Activated CD8-positive, alpha-beta T cell treated with anti-CD3 and anti-CD28 coated beads for 36 hours (primary cell): ENCODE measurements around the gene KAT2B. TPM values are rescaled to one million over a fixed set of nuclear protein-coding genes. Genes with fewer than 3 reads are reported as not detected.
A peak's percentile ranks its signal among the peaks of the same experiment; 100 is the strongest.

Experiments
- ATAC-seq: fragments of 200-7000 bp; cut with Tn5 transposase; one replicate; pipeline ENCODE4 v1.10.0; 2021; ENCODE audit warnings: mild to moderate bottlenecking, moderate library complexity
- CTCF ChIA-PET: fragments of 350-600 bp; sonication (Branson Sonifier 250); formaldehyde crosslinking; loops from one replicate; lab custom pipeline; 2021; ENCODE audit warnings: antibody characterized with exemption; lab: Charles Lee
- POLR2A ChIA-PET: fragments of 350-600 bp; sonication (Branson Sonifier 250); formaldehyde crosslinking; loops from one replicate; lab custom pipeline; 2021; ENCODE audit warnings: antibody characterized with exemption; lab: Charles Lee
- DNase-seq: peaks from one replicate; pipeline ENCODE4 v3.0.0-alpha.2; 2020
- H3K27ac Mint-ChIP-seq: one replicate; pipeline ENCODE4 v1.8.0; 2021; ENCODE audit warnings: mild to moderate bottlenecking, mixed read lengths
- H3K27me3 Mint-ChIP-seq: one replicate; pipeline ENCODE4 v1.8.0; 2021; ENCODE audit warnings: mixed read lengths
- H3K36me3 Mint-ChIP-seq: one replicate; pipeline ENCODE4 v1.8.0; 2021; ENCODE audit warnings: low read depth, mixed read lengths
- H3K4me1 Mint-ChIP-seq: one replicate; pipeline ENCODE4 v1.8.0; 2021; ENCODE audit warnings: low read depth, mixed read lengths
- H3K4me3 Mint-ChIP-seq: one replicate; pipeline ENCODE4 v1.8.0; 2021; ENCODE audit warnings: mild to moderate bottlenecking, moderate library complexity, mixed read lengths
- H3K9me3 Mint-ChIP-seq: one replicate; pipeline ENCODE4 v1.8.0; 2021; ENCODE audit warnings: mixed read lengths
- CTCF ChIP-seq: fragments of 200-600 bp; IDR thresholded peaks from one replicate; pipeline ENCODE4 v1.8.0; 2022; ENCODE audit warnings: antibody characterized with exemption, mild to moderate bottlenecking
- intact Hi-C: fragments of 100-400 bp; cut with micrococcal nuclease; formaldehyde crosslinking; loops from one replicate; pipeline ENCODE4 v1.10.0; 2022
- total RNA-seq, 2 experiments: library from RNA; stranded (reverse); gene quantifications; one replicate each; pipeline ENCODE4 v1.2.3, GENCODE V29; 2021

KAT2B gene
- total RNA-seq, 2 experiments from 2014 or later: 18.6 to 28.8 TPM

- Mint-ChIP-seq H3K9me3 (no peaks in the 10 kb centered on the region), H3K4me1 (no peaks in the 10 kb centered on the region), H3K27ac (no peak overlapping the region), H3K27me3 (no peaks in the 10 kb centered on the region), H3K36me3 (peaks cover 34% of the 10 kb centered on the region), H3K4me3 (no peak overlapping the region)
- ChIA-PET CTCF (interaction anchor here (1.3 kb wide), 1 partner anchor 14 kb away, joined by 4 read pairs; no protein-coding TSS in a partner anchor), POLR2A (interaction anchor here (1.1 kb wide), 1 partner anchor 39 kb away, joined by 3 read pairs; the partner anchor contains the start of gene SGO1)
- no peak for TF ChIP-seq CTCF
- intact Hi-C loops: no loop called here
- no peak for DNase-seq
- no peak for ATAC-seq
Observed at GRCh38 chr3:20147361-20147760, 107.1 kb downstream of the KAT2B start.

GRCh38 chr3:20148466-20148865 lies 108.2 kb downstream of the KAT2B start:
- Mint-ChIP-seq H3K9me3 (no peaks in the 10 kb centered on the region), H3K27me3 (no peaks in the 10 kb centered on the region), H3K27ac (no peak overlapping the region), H3K4me3 (no peak overlapping the region), H3K4me1 (no peaks in the 10 kb centered on the region), H3K36me3 (peaks cover 24% of the 10 kb centered on the region)
- no peak for ATAC-seq
- ChIA-PET POLR2A (interaction anchor here (1.1 kb wide), 1 partner anchor 37 kb away, joined by 3 read pairs; the partner anchor contains the start of gene SGO1), CTCF (interaction anchor here (1.1 to 1.2 kb wide), 2 partner anchors 9 to 11 kb away, joined by 3 read pairs; no protein-coding TSS in a partner anchor)
- intact Hi-C loops: no loop called here
- no peak for DNase-seq
- TF ChIP-seq CTCF: no peak

GRCh38 chr3:20154078-20154477 lies 113.8 kb downstream of the KAT2B start:
- Mint-ChIP-seq H3K36me3 (peaks cover 33% of the 10 kb centered on the region), H3K27ac (no peak overlapping the region), H3K4me1 (no peaks in the 10 kb centered on the region), H3K9me3 (no peaks in the 10 kb centered on the region), H3K4me3 (no peak overlapping the region), H3K27me3 (no peaks in the 10 kb centered on the region)
- ChIA-PET CTCF (no interaction called here), POLR2A (interaction anchor here (2.1 kb wide), 1 partner anchor 31 kb away, joined by 7 read pairs; the partner anchor contains the start of gene SGO1)
- DNase-seq (no peak), ATAC-seq (no peak)
- TF ChIP-seq CTCF: no peak
- intact Hi-C loops: no loop called here

GRCh38 chr3:20154928-20155327 lies 114.7 kb downstream of the KAT2B start:
- Mint-ChIP-seq H3K4me1 (peaks cover 4% of the 10 kb centered on the region), H3K4me3 (no peak overlapping the region), H3K27ac (no peak overlapping the region), H3K27me3 (no peaks in the 10 kb centered on the region), H3K36me3 (peaks cover 33% of the 10 kb centered on the region), H3K9me3 (no peaks in the 10 kb centered on the region)
- ChIA-PET POLR2A (interaction anchor here (2.1 kb wide), 1 partner anchor 31 kb away, joined by 7 read pairs; the partner anchor contains the start of gene SGO1), CTCF (no interaction called here)
- DNase-seq: no peak
- ATAC-seq: no peak
- intact Hi-C loops: no loop called here
- TF ChIP-seq CTCF: no peak

- POLR2A ChIA-PET: interaction anchor here (0.6 to 1.3 kb wide), 3 partner anchors 11 to 552 kb away, joined by 3 to 5 read pairs (median 3); no protein-coding TSS in a partner anchor
- Mint-ChIP-seq H3K9me3 (no peaks in the 10 kb centered on the region), H3K4me1 (peaks cover 17% of the 10 kb centered on the region), H3K27ac (peak overlapping the region; percentile 46), H3K27me3 (no peaks in the 10 kb centered on the region), H3K4me3 (no peak overlapping the region), H3K36me3 (peaks cover 37% of the 10 kb centered on the region)
- CTCF ChIA-PET: interaction anchor here (1.5 to 1.8 kb wide), 3 partner anchors 9 to 24 kb away, joined by 3 to 4 read pairs (median 4); no protein-coding TSS in a partner anchor
- no peak for TF ChIP-seq CTCF
- ATAC-seq (no peak), DNase-seq (no peak)
- intact Hi-C loops: no loop called here
Observed at GRCh38 chr3:20160230-20160629, 120.0 kb downstream of the KAT2B start.
